Measurements from ENCODE around the gene FCRLB. TPM values are rescaled to one million over a fixed set of nuclear protein-coding genes. Genes with fewer than 3 reads are reported as not detected.
A peak's percentile ranks its signal among the peaks of the same experiment; 100 is the strongest.
"Not testable (repeated sequence)": the region's sequence is repeated elsewhere in the genome, so short reads cannot be mapped to it uniquely, and the experiment has no call there.

Gene FCRLB
- total and polyA plus RNA-seq, 9 of the 15 experiments (the other 6 are each of a cell fraction or from before 2014, with no cell fraction given) = 0.20 to 4.6 (median 1.3) TPM

DNA sequence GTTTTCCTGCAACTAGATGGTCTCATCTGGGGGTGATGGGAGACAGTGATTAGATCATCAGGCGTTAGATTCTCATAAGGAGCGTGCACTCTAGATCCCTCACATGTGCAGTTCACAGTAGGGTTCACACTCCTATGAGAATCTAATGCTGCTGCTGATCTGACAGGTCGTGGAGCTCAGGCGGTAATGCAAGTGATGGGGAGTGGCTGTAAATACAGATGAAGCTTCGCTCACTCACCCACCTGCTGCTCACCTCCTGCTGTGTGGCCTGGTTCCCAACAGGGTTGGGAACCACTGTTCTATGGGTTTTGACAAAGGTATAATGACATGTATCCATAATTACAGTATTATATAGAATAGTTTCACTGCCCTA, 48.3 kb downstream of the FCRLB start:
- Histone ChIP-seq H3K36me3 (ENCODE audit: control insufficient read depth, insufficient read depth, low read length) (peaks cover 11% of the 10 kb centered on the region), H3K79me2 (ENCODE audit: control insufficient read depth, insufficient read depth, low read length) (peaks cover 87% of the 10 kb centered on the region), H4K20me1 (replicated peaks; ENCODE audit: control insufficient read depth, insufficient read depth, low read length) (peaks cover 10% of the 10 kb centered on the region; the same call in 1 of the 2 replicates), H3K4me1 (replicated peaks in 1 of 2; ENCODE audit: control insufficient read depth in 2 of 2, insufficient read depth in 2 of 2, low read length in 2 of 2) (peaks cover 8 to 26% of the 10 kb centered on the region in 2 experiments; a peak in 4 of 5 replicates)
- POLR2A ChIA-PET = interaction anchor here (1.2 kb wide), 1 partner anchor 364 kb away, joined by 3 read pairs; no protein-coding TSS in a partner anchor
- CTCF ChIA-PET (ENCODE audit: low intra/inter-chr PET ratio); BruUV-seq (replicated peaks); H3K27ac ChIP-seq (ENCODE audit: extremely low read depth, low read depth, low read length); H3K9me1 ChIP-seq (ENCODE audit: control insufficient read depth, insufficient read depth, low read length); ATAC-seq; H3K4me2 ChIP-seq (ENCODE audit: insufficient read depth, low read length); H3K4me3 ChIP-seq; H2AFZ ChIP-seq (ENCODE audit: low read depth, low read length); H3K27me3 ChIP-seq (ENCODE audit: control insufficient read depth in 2 of 2, insufficient read depth in 2 of 2, low read length in 2 of 2); H3K9ac ChIP-seq (ENCODE audit: insufficient read depth in 1 of 2, low read depth in 2 of 2, low read length in 2 of 2); FAIRE-seq; in situ Hi-C loops (cut with MboI); H3K9me3 ChIP-seq (replicated peaks; ENCODE audit: control insufficient read depth, insufficient read depth, low read depth, low read length); DNase-seq (ENCODE audit: extremely low read depth in 1 of 4, low spot score in 3 of 4): not testable (repeated sequence)
- intact Hi-C loops (cut with micrococcal nuclease) = loop anchor here (10.0 kb wide), 1 partner anchor 265 kb away; no protein-coding TSS in a partner anchor
- WGBS (ENCODE audit: insufficient coverage, low coverage, missing lambda C conversion rate) = 35% methylated on average over 5 of the region's 5 CpGs

DNA sequence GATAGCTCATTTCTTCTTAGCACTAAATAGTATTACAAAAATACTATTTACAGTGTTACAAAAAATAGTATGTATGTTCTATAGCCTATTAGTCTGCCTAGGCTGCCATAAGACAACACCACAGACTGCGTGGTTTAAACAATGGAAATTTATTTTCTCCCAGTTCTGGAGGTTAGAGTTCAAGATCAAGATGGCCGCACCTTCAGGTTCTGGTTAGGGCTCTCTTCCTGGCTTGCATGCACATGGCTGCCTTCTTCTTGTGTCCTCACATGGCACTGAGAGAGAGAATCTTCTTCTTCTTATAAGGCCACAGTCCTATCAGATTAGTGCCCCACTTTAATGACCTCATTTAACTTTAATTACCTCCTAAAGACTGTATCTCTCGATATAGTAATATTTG, 48.9 kb downstream of the FCRLB start:
- no TSS peak for BruUV-seq (replicated peaks)
- no peak for FAIRE-seq
- Histone ChIP-seq H3K79me2 (ENCODE audit: control insufficient read depth, insufficient read depth, low read length) (peaks cover 93% of the 10 kb centered on the region), H3K27ac (ENCODE audit: extremely low read depth, low read depth, low read length) (no peak overlapping the region), H3K4me2 (ENCODE audit: insufficient read depth, low read length) (no peak overlapping the region; the same call in 1 of the 2 replicates), H4K20me1 (replicated peaks; ENCODE audit: control insufficient read depth, insufficient read depth, low read length) (peaks cover 15% of the 10 kb centered on the region; the same call in 1 of the 2 replicates), H2AFZ (ENCODE audit: low read depth, low read length) (no peak overlapping the region), H3K9ac (ENCODE audit: insufficient read depth in 1 of 2, low read depth in 2 of 2, low read length in 2 of 2) (no peak overlapping the region), H3K4me3 (no peak overlapping the region), H3K4me1 (replicated peaks in 1 of 2; ENCODE audit: control insufficient read depth in 2 of 2, insufficient read depth in 2 of 2, low read length in 2 of 2) (peaks cover 3 to 26% of the 10 kb centered on the region in 2 experiments; a peak in 3 of 5 replicates), H3K9me3 (replicated peaks; ENCODE audit: control insufficient read depth, insufficient read depth, low read depth, low read length) (no peaks in the 10 kb centered on the region), H3K9me1 (ENCODE audit: control insufficient read depth, insufficient read depth, low read length) (no peaks in the 10 kb centered on the region), H3K27me3 (ENCODE audit: control insufficient read depth in 2 of 2, insufficient read depth in 2 of 2, low read length in 2 of 2) (no peaks in the 10 kb centered on the region), H3K36me3 (ENCODE audit: control insufficient read depth, insufficient read depth, low read length) (peaks cover 11% of the 10 kb centered on the region)
- ATAC-seq = 0 out of 3 replicates have a peak, but pooled peaks have one; percentile 6
- ChIA-PET CTCF (ENCODE audit: low intra/inter-chr PET ratio) (no interaction called here), POLR2A (interaction anchor here (1.2 kb wide), 1 partner anchor 365 kb away, joined by 3 read pairs; no protein-coding TSS in a partner anchor)
- in situ Hi-C loops (cut with MboI) = no loop called here
- WGBS (ENCODE audit: insufficient coverage, low coverage, missing lambda C conversion rate) = 71% methylated on average over 3 of the region's 3 CpGs
- intact Hi-C loops (cut with micrococcal nuclease) = no loop called here
- no peak for DNase-seq (ENCODE audit: extremely low read depth in 1 of 4, low spot score in 3 of 4)
- TF ChIP-seq ZNF3 (CRISPR knock-in tag; IDR thresholded peaks at IDR 0.05) (no peak), CUX1 (CRISPR knock-in tag; IDR thresholded peaks at IDR 0.05) (no peak), RAD51 (IDR thresholded peaks at IDR 0.05; ENCODE audit: borderline replicate concordance, low read depth) (no peak), ELF4 (CRISPR knock-in tag; IDR thresholded peaks at IDR 0.05) (no peak)
- TF ChIP-seq, protein P1, sequence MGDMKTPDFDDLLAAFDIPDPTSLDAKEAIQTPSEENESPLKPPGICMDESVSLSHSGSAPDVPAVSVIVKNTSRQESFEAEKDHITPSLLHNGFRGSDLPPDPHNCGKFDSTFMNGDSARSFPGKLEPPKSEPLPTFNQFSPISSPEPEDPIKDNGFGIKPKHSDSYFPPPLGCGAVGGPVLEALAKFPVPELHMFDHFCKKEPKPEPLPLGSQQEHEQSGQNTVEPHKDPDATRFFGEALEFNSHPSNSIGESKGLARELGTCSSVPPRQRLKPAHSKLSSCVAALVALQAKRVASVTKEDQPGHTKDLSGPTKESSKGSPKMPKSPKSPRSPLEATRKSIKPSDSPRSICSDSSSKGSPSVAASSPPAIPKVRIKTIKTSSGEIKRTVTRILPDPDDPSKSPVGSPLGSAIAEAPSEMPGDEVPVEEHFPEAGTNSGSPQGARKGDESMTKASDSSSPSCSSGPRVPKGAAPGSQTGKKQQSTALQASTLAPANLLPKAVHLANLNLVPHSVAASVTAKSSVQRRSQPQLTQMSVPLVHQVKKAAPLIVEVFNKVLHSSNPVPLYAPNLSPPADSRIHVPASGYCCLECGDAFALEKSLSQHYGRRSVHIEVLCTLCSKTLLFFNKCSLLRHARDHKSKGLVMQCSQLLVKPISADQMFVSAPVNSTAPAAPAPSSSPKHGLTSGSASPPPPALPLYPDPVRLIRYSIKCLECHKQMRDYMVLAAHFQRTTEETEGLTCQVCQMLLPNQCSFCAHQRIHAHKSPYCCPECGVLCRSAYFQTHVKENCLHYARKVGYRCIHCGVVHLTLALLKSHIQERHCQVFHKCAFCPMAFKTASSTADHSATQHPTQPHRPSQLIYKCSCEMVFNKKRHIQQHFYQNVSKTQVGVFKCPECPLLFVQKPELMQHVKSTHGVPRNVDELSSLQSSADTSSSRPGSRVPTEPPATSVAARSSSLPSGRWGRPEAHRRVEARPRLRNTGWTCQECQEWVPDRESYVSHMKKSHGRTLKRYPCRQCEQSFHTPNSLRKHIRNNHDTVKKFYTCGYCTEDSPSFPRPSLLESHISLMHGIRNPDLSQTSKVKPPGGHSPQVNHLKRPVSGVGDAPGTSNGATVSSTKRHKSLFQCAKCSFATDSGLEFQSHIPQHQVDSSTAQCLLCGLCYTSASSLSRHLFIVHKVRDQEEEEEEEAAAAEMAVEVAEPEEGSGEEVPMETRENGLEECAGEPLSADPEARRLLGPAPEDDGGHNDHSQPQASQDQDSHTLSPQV (IDR thresholded peaks at IDR 0.05) = 0 out of 2 replicates have a peak, but pooled peaks have one; percentile 28

Data from K562 (cell line).